ENCODE results near the gene CIDEB.
"Not testable (repeated sequence)": the region's sequence is repeated elsewhere in the genome, so short reads cannot be mapped to it uniquely, and the experiment has no call there.

Gene CIDEB

DNA sequence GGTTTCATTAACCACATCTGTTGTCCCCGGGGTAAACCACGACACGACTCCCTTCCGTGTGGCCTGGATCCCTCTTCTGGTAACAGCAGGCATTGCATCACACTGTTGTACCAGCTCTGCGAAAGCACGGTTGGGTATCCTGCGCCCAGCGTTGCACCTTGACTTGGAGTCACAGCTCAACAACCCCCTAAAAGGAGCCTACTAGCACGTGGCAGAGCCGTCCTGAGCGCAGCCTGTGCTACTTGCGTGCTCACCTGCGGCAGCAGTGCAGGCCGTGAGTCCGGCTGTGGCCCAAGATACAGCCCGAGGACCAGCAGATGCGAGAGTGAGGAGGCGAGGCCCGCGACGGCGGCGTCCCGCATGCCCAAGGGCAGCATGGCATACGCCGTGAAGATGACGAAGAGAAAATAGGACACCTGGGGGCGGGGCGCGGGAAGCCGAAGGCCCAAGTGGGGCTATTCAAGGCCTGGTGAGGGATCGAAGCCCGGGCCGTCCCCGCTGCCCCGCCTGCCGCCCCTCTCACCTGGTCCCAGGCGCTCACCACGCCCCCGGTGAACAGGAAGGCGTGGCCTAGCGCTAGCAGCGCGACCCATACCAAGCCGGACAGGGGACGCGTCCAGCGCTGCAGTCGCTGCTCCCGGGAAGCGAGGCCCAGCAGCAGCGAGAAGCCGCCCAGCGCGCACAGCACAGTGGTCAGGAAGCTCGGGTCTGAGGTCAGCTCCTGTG is 24.7 kb upstream of the CIDEB start:
- peak; percentile 69 for DNase-seq

DNA sequence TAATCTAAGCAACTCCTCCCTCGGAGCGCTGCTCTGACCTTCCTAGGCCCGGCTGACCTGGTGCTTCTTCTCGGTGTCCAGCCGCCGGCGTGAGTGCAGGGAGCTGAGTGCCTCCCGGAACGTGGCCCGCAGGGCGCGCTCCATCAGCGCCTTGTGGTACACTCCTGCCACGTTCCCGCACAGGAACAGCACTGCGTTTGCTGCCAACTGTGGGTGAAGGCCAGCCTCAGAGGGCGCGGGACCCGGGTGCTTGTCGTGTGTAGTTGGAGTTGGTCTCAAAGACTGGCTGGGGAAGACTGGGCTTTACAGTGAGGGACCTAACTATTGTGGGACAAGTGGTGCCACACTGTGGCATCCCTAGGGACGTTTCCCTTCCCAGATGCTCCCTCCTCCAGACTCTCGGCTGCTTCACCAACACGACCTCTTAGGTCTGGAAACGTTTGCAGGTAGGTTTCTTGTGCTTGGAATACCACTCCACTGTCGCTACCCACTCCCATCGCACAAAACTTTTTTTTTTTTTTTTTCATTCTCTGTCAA is 24.0 kb upstream of the CIDEB start:
- no peak for DNase-seq

DNA sequence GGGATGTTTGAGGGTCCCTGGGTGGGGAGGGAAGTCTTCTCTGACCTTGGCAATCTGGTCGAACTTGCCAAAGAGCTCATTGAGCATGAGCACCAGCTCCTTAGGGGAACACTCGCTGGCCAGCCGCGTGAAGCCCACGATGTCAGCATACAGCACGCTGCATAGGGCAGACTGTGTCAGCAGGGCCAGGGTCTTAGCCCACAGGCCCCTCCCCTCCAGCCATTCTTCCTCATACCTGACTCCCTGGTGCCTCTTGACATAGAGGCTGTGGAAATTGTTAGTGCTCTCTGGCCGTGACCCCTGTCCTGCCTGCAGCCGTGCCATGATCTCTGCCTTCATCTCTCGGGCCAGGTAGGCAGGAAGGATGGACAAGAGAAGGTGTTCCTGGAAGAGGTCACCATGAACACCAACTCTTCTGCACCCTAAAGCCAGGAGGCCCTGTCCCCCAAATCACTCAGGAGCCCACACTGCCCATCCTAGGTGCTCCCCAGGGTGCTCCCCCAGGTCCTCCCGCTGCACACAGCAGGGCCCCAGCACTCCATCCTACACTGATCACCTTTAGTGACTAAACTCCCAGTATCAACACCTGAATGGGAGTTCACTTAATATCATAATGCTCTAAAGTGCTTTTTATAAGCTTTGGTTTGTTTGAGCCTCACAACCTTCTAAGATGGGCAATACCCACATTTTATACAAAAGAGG is 23.3 kb upstream of the CIDEB start:
- DNase-seq = no peak

DNA sequence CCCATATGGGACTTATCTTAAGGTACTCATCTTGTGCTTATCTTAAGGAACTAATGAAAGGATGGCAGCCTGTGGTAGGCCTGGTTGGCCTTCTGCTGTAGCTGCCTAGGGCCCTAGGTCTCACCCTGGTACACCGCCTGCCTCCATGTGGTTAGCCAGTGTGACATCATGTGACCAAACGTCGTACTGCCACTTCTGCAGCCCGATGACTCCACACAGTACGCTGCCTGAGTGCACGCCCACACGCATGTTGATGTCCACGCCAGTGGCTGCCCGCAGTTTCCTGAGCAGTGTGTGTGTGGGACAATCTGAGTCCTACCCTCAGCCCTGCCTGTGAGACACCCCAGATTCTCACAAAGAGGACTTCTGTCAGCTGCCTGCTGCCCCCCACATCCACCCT is 22.0 kb upstream of the CIDEB start:
- DNase-seq = no peak

DNA sequence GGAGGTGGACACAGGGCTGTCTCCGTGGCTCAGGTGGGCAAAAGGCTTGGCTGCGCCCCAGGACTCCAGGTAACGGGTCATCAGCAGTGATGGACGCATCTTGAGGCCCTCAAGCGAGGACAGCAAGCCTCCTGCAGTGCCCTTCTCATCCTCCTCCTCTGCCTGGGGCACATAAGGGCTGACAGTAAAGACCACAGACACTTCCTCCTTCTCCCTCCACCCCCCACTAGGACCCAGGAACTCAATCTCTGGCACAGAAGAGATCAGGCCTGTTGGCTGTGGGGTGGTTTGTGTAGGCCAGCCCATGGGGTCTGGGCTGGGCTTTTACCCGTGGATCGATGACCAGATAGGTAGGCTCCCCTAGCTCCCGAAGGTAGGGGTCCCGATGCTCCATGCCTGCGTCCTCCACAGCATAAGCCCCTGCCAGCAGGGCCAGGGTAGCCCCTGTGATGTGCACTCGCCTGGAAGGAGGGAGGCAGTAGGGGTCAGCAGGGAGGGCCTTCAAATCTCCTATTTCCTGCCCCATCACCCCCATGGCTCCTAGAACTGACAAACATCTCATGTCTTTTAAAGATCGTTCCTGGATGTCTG is 21.4 kb upstream of the CIDEB start:
- no peak for DNase-seq

DNA sequence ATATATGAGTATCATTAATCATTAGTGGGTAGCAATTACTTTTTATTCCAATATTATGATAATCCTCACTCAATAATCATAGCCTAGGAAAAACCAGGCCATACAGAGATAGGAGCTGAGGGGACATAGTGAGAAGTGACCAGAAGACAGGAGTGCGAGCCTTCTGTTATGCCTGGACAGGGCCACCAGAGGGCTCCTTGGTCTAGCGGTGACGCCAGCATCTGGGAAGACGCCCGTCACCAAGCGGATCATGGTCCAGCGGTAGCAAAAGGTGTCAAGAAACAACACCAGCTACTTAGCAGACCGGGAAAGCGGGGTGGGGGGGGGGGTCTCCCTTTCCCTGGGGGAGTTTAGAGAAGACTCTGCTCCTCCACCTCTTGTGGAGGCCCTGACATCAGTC is 20.1 kb upstream of the CIDEB start:
- DNase-seq = not testable (repeated sequence)

DNA sequence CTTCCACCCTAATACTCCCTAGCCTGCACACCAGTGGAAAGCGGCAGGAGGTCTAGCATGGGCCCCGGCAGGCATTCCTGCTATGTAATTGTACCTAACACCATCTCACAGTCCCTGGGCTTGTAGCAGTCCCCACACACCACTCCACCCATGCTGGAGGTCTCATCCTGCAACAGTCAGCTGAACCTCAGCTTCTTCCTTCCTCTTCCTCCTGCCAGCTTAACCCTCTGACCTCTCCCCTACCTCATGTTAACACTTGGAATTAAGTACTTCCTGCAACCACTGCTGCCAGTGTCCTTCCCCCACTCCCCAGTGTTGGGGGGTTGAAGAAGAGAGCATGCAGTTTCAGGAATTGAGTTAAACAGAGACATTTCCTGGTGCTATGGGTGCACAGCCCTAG is 19.5 kb upstream of the CIDEB start:
- no peak for DNase-seq

DNA sequence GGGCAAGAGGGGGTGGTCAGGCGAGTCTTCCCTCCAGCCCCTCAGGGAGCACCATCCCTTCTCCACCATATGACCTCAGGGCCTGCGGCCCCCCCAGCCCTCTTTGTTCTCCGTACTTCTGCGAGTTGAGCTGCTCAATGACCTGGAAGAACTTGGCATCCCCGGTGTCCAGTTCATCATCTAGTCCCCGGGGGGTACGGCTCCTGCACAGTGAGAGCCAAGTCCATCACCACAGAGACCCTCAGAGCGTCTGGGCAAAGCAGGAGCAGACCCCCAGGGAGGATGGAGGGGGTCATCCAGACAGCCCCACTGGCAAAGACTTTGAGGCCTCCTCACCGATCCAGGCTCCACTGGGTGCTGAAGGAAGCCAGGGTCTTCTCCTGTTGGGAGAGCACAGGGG is 18.2 kb upstream of the CIDEB start:
- no peak for DNase-seq

DNA sequence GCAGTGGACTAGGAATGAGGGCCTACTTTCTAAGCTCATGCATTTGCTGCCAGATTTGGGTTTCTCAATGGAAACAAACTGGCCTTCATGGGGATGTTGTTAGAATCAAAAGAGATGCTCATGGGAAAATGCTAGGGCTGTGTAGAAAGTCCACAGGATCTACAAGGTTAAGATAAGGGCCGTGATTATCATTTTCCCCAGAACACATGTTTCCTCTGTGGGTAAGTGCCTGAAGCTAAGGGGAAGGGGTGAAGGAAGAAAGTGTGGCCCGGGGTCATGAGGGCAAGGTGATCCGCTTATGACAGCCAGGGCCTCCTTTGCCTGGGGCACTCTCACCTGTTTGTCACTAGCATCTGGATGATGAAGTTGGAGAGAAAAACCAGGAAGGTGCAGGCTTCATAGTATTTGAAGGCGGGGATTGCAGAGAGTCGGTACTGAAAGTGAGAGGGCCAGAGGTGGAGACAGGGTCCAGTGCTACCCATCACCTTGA is 17.3 kb upstream of the CIDEB start:
- no peak for DNase-seq

DNA sequence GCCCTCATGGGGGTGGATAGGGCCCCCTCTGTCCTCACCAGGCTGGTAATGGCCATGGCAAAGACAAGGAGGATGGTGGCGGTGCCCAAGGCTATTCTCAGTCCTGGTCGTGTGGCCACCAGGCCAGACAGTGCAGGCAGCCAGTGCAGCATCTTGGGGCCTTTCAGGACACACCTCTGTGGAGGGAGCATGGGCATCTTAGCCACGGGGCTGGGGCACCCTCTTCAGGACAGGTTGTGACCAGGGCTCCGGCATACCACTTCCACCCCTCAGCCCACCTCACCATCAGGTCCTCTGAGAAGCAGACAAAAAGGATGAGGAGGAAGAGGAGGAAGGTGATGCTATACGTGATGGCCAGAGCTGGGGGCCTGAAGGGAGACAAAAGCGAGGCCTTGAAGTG is 16.2 kb upstream of the CIDEB start:
- no peak for DNase-seq

DNA sequence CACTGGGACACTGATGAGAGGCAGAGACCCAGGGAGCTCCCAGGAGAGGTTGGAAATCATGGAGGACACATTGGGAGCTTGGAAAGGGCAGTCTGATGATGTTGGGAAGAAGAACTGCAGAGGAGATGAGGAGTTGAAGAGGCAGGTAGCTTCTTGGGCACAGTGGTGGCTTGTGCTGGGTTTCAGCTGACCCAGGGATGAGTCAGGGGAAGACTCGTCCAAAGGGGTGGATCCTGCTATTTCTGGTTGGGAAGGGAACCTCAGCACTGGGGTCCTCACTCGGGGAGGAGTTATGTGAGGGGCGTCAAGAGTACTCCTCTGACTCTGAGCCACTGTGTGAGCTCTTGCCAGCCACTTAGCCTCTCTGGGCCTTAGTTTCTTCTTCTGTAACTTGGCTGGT is 15.6 kb upstream of the CIDEB start:
- DNase-seq = no peak

DNA sequence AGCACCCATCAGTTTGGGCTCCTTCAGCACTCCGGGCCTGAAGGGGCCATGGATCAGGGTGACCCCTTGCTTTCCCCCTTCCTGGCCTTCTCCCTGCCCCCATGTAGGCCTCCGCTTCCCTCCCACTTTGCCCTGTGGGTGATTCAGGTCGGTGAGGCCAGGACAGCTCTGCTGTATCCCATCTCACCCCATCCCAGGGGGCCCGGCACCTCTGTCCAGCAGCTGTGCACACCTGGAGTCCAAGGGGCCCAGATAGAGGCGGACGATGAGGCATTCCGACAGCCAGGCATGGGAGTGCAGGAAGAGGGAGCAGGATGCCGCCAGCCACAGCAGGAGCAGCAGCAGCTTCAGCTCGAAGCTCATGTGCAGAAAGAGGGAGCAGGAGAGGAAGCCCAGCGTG is 14.9 kb upstream of the CIDEB start:
- DNase-seq = no peak

DNA sequence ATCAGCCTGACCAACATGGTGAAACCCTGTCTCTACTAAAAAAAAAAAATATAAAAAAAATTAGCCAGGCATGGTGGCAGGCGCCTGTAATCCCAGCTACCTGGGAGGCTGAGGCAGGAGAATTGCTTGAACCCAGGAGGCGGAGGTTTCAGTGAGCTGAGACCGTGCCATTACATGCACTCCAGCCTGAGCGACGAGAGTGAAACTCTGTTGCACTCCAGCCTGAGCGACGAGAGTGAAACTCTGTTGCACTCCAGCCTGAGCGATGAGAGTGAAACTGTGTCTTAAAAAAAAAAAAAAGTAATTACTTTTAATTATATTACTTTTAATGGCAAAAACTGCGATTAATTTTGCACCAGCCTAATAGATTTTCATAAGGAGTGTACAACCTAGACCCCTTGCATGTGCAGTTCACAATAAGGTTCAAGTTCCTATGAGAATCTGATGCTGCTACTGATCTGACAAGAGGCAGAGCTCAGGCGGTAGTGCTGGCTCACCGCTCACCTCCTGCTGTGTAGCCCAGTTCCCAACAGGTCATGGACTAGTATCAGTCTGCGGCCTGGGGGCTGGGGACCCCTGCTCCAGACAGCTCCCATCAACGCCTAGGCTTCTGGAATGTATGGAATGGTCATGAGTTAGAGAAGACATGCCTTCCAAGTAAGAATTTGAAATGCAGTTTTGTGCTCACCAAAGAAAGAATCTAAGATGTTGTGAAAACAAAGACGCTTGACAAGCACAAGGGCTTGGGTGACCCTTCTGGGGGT is 13.6 kb upstream of the CIDEB start:
- no peak for DNase-seq

DNA sequence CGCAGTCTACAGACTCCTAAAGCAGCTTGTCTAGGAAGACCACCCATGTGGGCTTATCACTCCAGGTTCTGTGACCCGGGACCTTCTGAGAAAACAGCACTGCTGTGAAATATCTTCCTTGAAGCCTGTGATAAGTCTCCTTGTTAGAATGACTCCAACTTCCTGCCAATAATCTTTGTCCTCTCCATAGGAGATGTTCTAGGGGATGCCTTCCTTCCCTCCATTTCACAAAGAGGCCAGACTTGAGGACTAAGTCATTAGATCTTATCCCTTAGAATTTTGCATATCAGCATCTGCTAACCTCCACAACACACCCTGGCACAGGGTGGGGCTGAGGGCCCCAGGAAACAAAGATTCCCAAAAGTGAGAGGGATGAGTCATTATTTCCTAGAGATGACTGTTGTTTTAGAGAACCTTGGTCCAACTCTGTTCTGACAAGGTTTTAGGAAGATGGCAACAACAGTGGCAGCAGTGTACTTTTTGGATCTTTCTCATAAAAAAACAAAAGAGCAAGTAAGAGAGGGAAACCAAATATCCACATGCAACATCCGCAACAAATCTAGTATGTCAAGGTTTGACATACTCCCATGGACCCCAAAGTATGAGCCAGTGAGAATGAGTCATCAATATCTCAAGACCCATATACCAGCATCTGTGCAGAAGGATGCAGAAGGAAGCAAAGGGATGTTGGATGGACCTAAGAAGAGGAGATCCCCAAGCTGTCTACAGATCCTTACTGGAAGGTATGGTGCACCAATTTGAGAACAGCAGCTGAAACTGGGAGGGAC is 9.6 kb upstream of the CIDEB start:
- DNase-seq = no peak

DNA sequence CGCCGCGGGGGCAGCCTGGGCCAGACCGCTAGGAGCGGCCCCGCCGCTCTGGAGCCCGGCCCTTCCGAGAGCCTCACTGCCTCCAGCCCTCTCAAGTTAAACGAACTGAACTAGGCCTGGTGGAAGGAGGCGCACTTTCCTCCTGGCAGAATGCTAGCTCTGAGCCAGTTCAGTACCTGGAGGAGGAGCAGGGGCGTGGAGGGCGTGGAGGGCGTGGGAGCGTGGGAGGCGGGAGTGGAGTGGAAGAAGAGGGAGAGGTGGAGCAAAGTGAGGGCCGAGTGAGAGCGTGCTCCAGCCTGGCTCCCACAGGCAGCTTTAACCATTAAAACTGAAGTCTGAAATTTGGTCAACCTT is 8.8 kb upstream of the CIDEB start:
- DNase-seq = no peak

DNA sequence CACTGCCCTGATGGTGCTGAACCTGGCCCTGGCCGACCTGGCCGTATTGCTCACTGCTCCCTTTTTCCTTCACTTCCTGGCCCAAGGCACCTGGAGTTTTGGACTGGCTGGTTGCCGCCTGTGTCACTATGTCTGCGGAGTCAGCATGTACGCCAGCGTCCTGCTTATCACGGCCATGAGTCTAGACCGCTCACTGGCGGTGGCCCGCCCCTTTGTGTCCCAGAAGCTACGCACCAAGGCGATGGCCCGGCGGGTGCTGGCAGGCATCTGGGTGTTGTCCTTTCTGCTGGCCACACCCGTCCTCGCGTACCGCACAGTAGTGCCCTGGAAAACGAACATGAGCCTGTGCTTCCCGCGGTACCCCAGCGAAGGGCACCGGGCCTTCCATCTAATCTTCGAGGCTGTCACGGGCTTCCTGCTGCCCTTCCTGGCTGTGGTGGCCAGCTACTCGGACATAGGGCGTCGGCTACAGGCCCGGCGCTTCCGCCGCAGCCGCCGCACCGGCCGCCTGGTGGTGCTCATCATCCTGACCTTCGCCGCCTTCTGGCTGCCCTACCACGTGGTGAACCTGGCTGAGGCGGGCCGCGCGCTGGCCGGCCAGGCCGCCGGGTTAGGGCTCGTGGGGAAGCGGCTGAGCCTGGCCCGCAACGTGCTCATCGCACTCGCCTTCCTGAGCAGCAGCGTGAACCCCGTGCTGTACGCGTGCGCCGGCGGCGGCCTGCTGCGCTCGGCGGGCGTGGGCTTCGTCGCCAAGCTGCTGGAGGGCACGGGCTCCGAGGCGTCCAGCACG is 8.2 kb upstream of the CIDEB start:
- no peak for DNase-seq

DNA sequence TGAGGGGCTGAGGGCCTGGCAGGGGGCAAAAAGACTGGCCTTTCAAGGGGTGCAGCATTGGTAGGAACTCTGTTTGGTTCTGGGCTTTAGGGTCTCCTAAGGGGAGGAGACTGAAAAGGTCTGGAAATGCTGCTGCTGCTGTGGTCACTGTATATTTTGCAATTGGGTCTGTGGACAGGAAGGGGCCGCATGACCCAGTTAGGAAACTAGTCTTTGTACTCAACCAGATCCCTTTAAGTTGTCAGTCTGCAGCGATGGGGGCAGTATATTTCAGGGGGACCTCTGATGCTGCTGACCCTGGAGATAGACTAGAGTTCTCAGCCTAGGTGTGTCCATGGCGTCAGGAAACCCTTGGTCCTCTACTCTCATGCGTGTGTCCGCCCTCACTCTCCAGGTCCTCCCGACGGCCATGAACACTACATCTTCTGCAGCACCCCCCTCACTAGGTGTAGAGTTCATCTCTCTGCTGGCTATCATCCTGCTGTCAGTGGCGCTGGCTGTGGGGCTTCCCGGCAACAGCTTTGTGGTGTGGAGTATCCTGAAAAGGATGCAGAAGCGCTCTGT is 7.5 kb upstream of the CIDEB start:
- no peak for DNase-seq

DNA sequence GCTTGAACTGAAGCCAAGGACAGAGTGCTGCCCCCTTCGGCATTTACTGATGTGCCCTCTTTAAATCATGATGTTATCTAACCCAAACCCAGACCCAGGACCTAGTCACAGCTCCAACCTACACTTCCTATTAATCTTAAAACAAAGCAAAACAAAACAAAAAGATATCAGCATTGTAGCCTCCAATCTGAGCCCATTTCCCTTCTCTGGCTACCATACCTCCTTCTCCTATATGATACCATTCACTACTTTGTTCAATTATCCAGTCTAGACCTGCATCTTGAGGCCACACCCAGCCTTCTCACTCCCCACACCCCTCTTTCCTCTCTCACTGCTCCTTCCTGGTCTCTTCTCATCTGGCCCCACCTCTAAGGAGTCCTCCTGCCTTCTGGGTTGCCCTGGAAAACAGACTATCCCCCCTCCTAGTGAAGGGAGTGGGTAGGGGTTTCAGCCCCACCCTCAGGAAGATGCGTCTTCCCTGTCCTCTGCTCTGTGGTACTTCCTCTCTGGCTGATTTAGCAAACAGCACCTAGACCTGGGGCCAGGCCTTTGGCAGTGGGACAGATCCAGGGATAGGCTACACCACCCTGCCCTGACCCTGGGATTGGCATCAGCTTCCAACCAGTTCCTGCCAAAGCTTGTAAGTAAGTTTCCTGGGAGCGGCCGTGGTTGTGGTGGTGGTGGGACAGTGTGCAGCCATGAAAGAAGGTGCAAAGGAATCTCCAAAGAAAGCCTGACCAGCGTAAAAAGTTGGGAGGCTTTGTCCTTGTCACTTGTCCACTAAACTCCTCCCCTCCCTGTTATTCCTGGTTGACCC is 6.8 kb upstream of the CIDEB start:
- no peak for DNase-seq

DNA sequence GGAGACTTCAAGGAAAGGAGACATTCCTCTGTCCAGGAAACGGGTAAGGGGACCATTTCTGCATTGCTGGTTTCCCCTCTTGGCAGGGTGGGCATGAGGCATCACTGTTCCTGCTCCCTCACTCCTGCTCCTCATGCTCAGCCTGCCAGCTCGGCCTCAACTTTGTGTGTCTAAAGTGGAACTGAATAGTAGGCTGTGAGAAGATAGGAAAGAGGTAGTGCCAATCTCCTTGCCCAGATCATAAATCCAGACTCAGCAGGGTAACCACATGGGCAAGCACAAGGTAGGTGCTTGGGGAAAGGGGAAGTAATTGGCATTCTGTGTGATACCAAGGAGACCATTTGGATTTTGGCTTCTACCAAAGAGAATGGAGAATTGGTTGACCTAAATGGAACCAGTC is 6.1 kb upstream of the CIDEB start:
- DNase-seq = no peak

DNA sequence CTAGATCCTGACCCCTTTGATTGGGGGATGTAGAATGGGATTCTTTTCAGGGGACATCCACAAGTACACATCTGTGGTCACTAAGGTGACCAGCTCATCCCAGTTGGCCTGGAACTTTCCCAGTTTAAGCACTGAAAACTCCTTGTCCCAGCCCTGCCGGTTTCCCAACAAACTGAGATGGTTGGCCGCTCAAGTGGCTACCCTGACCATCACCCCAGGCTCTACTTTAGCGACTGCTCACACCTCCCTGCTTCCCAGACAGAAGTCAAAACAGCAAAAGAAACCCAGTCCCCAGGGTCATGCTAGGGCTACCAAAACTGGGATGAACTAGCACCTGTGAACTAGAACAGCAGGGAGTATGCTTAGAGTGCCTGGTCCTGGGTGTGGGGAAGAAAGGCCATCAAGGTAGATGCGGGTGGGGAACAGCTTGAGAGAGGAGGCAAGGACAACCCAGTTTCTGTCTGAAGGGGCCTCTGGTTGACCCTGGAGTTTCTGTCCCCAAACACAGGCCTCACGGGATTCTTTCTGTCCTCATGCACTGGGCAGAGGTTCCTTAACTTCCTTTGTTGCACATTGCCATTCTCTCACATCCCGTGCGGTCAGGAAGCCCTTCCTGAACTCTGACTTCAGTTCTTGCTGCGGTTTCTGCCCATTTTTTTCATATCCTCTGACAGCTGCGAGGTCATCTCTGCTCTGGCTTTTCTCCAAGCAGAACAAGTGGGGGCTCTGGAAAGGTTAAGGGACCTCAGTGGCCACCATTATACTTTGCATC is 5.1 kb upstream of the CIDEB start:
- no peak for DNase-seq

Data from NCI-H524 treated with DMSO at 0.1 percent for 48 hours (cell line).